Aorta (tissue), 5 donors: ENCODE results near the gene RILPL1. TPM values are rescaled to one million over a fixed set of nuclear protein-coding genes. Genes with fewer than 3 reads are reported as not detected.

Experiments used
- ATAC-seq: fragments of 200-7000 bp; cut with Tn5 transposase; one replicate; pipeline ENCODE4 v1.9.1; 2022; ENCODE audit warnings: moderate library complexity; ENCODE audit not compliant: low FRiP score
- DNase-seq, 2 donors: peaks; one replicate each; pipeline ENCODE4 v3.0.0-alpha.2; 2020
- H3K27ac ChIP-seq, 2 donors: one replicate each; pipeline ENCODE4 v1.5.1; 2013; ENCODE audit warnings: low read length in 2 of 2, mild to moderate bottlenecking in 2 of 2, moderate library complexity in 2 of 2, control low read depth in 1 of 2, inconsistent platforms in 1 of 2, low read depth in 1 of 2
- H3K27me3 ChIP-seq, 2 donors: one replicate each; pipeline ENCODE4 v1.6.1; 2013; ENCODE audit warnings: control low read depth in 1 of 2, low read length in 1 of 2, mild to moderate bottlenecking in 1 of 2, moderate library complexity in 1 of 2; ENCODE audit not compliant: insufficient read depth in 2 of 2, control insufficient read depth in 1 of 2
- H3K36me3 ChIP-seq, 2 donors: one replicate each; pipeline ENCODE4 v1.6.1; 2013; ENCODE audit warnings: control low read depth in 1 of 2, low read length in 1 of 2, mild to moderate bottlenecking in 1 of 2; ENCODE audit not compliant: insufficient read depth in 2 of 2, control insufficient read depth in 1 of 2
- H3K4me1 ChIP-seq, 2 donors: one replicate each; pipeline ENCODE4 v1.6.1; 2013; ENCODE audit warnings: low read length in 2 of 2, control low read depth in 1 of 2, mild to moderate bottlenecking in 1 of 2, moderate library complexity in 1 of 2; ENCODE audit not compliant: insufficient read depth in 2 of 2, control insufficient read depth in 1 of 2
- H3K4me3 ChIP-seq, 2 donors: one replicate each; pipeline ENCODE4 v1.5.1; 2013; ENCODE audit warnings: low read length in 2 of 2, control low read depth in 1 of 2, mild to moderate bottlenecking in 1 of 2
- H3K9me3 ChIP-seq: one replicate; pipeline ENCODE4 v1.6.1; 2013; ENCODE audit warnings: mild to moderate bottlenecking, low read length; ENCODE audit not compliant: control insufficient read depth
- WGBS, 2 donors: extraction: QIAGEN DNeasy Blood & Tissue Kit; methylation state at CpG; one replicate each; pipeline ENCODE4 v1.1.7; 2013; 5-methylcytosine and 5-hydroxymethylcytosine counted together
- intact Hi-C, 2 donors: fragments of 100-400 bp; cut with DNase I; formaldehyde crosslinking; loops; one replicate each; pipeline versions ENCODE4 v1.14.2 to v1.15.0; 2022
- polyA plus RNA-seq, 2 donors: library from polyadenylated mRNA; stranded (reverse); fragments of 200-250 nt; gene quantifications; one replicate each; pipeline ENCODE4 v1.2.3, GENCODE V29; 2013
- total RNA-seq, 2 donors: library from RNA; stranded (reverse); fragmentation: NEBNext Ultra II Directional; extraction: Animal tissue kit (Norgen Biotek cat#: 25700); gene quantifications; one replicate each; pipeline ENCODE4 v1.2.1, GENCODE V29; 2021
- donor health status: healthy with polysubstance abuse.
- donor health status: Bipolar disorder and iron deficiency.
- donor health status: DM: no; HTN: no; CAD: no.
- donor health status: DM: no; HTN: no; CAD: no.
- donor health status: DM: yes; HTN: yes; CAD: no.

The RILPL1 gene
- total and polyA plus RNA-seq, 4 donors: 18.4 to 50.4 (median 31.0) TPM

GRCh38 chr12:123512838-123513665 lies 20.5 kb downstream of the RILPL1 start:
- peaks cover 0 to 2% of the 10 kb centered on the region in 2 donors for H3K36me3 ChIP-seq

GRCh38 chr12:123506843-123507236 lies 26.7 kb downstream of the RILPL1 start:
- no peaks in the 10 kb centered on the region for H3K27me3 ChIP-seq
- H3K4me3 ChIP-seq: no peak overlapping the region
- 92% methylated on average over 6 of the region's 6 CpGs for WGBS, 2 donors
- H3K9me3 ChIP-seq: no peaks in the 10 kb centered on the region
- peaks cover 0 to 1% of the 10 kb centered on the region in 2 donors for H3K36me3 ChIP-seq
- no peak overlapping the region for H3K27ac ChIP-seq
- intact Hi-C loops: no loop called here
- DNase-seq: no peak
- ATAC-seq: peak; percentile 15
- H3K4me1 ChIP-seq: no peaks in the 10 kb centered on the region

More at GRCh38 chr12:123512838-123513665, 20.5 kb downstream of the RILPL1 start:
- WGBS, 2 donors: 80% methylated on average over 26 of the region's 26 CpGs
- Histone ChIP-seq H3K4me3 (no peak overlapping the region), H3K27ac (no peak overlapping the region), H3K9me3 (no peaks in the 10 kb centered on the region), H3K4me1 (no peaks in the 10 kb centered on the region), H3K27me3 (no peaks in the 10 kb centered on the region)
- intact Hi-C loops: no loop called here
- no peak for ATAC-seq
- DNase-seq: no peak

- Histone ChIP-seq H3K4me1 (no peaks in the 10 kb centered on the region), H3K27me3 (no peaks in the 10 kb centered on the region), H3K27ac (no peak overlapping the region), H3K9me3 (no peaks in the 10 kb centered on the region), H3K36me3 (peaks cover 0 to 1% of the 10 kb centered on the region in 2 donors), H3K4me3 (no peak overlapping the region)
- ATAC-seq: no peak
- intact Hi-C loops: no loop called here
- 94 to 96% methylated on average over 17 of the region's 17 CpGs for WGBS, 2 donors
- no peak for DNase-seq
These were observed 27.3 kb downstream of the RILPL1 start for GRCh38 chr12:123506059-123506842.

- no peak for ATAC-seq
- intact Hi-C loops: no loop called here
- Histone ChIP-seq H3K27ac (no peak overlapping the region), H3K27me3 (no peaks in the 10 kb centered on the region), H3K36me3 (peaks cover 4 to 5% of the 10 kb centered on the region in 2 donors), H3K4me1 (no peaks in the 10 kb centered on the region), H3K4me3 (no peak overlapping the region), H3K9me3 (no peaks in the 10 kb centered on the region)
- 91 to 94% methylated on average over 12 of the region's 12 CpGs for WGBS, 2 donors
- no peak for DNase-seq
These were observed 31.3 kb downstream of the RILPL1 start for GRCh38 chr12:123502163-123502704.

GRCh38 chr12:123499332-123499731 lies 34.2 kb downstream of the RILPL1 start:
- Histone ChIP-seq H3K4me3 (no peak overlapping the region), H3K4me1 (no peaks in the 10 kb centered on the region), H3K27me3 (no peaks in the 10 kb centered on the region), H3K9me3 (no peaks in the 10 kb centered on the region), H3K27ac (no peak overlapping the region), H3K36me3 (peaks cover 5 to 8% of the 10 kb centered on the region in 2 donors)
- WGBS, 2 donors: 89 to 91% methylated on average over 16 of the region's 16 CpGs
- intact Hi-C loops: no loop called here
- DNase-seq: no peak
- ATAC-seq: no peak

GRCh38 chr12:123498126-123498825 lies 35.2 kb downstream of the RILPL1 start:
- ATAC-seq (no peak), DNase-seq (no peak)
- Histone ChIP-seq H3K27me3 (no peaks in the 10 kb centered on the region), H3K4me1 (no peaks in the 10 kb centered on the region), H3K36me3 (peaks cover 5 to 8% of the 10 kb centered on the region in 2 donors), H3K4me3 (no peak overlapping the region), H3K27ac (no peak overlapping the region), H3K9me3 (no peaks in the 10 kb centered on the region)
- intact Hi-C loops: no loop called here
- WGBS, 2 donors: 92% methylated on average over 13 of the region's 13 CpGs

GRCh38 chr12:123497065-123497464 lies 36.5 kb downstream of the RILPL1 start:
- WGBS, 2 donors: 92 to 94% methylated on average over 7 of the region's 7 CpGs

GRCh38 chr12:123494124-123494851 lies 39.2 kb downstream of the RILPL1 start:
- no peak for DNase-seq
- ATAC-seq: no peak
- H3K4me1 ChIP-seq: no peaks in the 10 kb centered on the region
- H3K27me3 ChIP-seq: no peaks in the 10 kb centered on the region
- intact Hi-C loops: no loop called here
- H3K27ac ChIP-seq: no peak overlapping the region
- H3K36me3 ChIP-seq: peaks cover 5 to 8% of the 10 kb centered on the region in 2 donors
- WGBS, 2 donors: 80 to 84% methylated on average over 18 of the region's 18 CpGs
- H3K9me3 ChIP-seq: no peaks in the 10 kb centered on the region
- no peak overlapping the region for H3K4me3 ChIP-seq

More at GRCh38 chr12:123497065-123497464, 36.5 kb downstream of the RILPL1 start:
- no peak overlapping the region for H3K4me3 ChIP-seq
- intact Hi-C loops: no loop called here
- H3K4me1 ChIP-seq: no peaks in the 10 kb centered on the region
- H3K36me3 ChIP-seq: peaks cover 5 to 8% of the 10 kb centered on the region in 2 donors
- DNase-seq: no peak
- H3K9me3 ChIP-seq: no peaks in the 10 kb centered on the region
- H3K27ac ChIP-seq: no peak overlapping the region
- no peak for ATAC-seq
- H3K27me3 ChIP-seq: no peaks in the 10 kb centered on the region
